Measurements from ENCODE around the gene LANCL2.

The LANCL2 gene

DNA sequence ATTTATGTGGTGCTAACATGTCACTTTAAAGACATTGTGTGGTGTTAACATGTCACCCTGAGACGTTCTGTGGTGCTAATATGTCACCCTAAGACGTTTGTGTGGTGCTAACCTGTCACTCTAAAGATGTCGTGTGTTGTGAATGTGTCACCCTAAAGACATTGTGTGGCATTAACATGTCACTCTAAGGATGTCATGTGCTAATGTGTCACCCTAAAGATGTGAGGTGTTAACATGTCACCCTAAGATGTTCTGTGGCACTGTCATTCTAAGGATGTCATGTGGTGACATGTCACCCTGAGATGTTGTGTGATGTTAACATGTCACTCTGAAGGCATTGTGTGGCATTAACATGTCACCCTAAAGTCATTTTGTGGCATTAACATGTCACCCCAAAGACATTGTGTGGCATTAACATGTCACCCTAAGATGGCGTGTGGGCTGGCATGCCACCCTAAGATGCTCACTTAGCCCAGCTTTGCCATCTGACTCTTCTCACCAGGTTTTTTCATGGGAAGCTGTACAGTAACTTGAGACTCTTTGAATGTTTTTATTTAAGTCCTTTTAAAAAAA, 45.6 kb downstream of the LANCL2 start:
- H3K4me1 ChIP-seq (ENCODE audit: insufficient read depth, low read length): no peaks in the 10 kb centered on the region
- H3K4me3 ChIP-seq (ENCODE audit: low read depth in 1 of 2, low read length in 2 of 2): no peak overlapping the region
- no peaks in the 10 kb centered on the region for H3K27me3 ChIP-seq (ENCODE audit: insufficient read depth, low read length, poor library complexity)
- ATAC-seq (ENCODE audit: insufficient read depth, low read depth) (no peak), DNase-seq (no peak)
- H3K9ac ChIP-seq (ENCODE audit: low read depth, low read length): no peak overlapping the region
- no peaks in the 10 kb centered on the region for H4K20me1 ChIP-seq (ENCODE audit: insufficient read depth, low read length)
- peaks cover 12% of the 10 kb centered on the region; the same call in 1 of the 2 replicates for H3K36me3 ChIP-seq (ENCODE audit: insufficient read depth, low read length)
- TF ChIP-seq, protein P1, sequence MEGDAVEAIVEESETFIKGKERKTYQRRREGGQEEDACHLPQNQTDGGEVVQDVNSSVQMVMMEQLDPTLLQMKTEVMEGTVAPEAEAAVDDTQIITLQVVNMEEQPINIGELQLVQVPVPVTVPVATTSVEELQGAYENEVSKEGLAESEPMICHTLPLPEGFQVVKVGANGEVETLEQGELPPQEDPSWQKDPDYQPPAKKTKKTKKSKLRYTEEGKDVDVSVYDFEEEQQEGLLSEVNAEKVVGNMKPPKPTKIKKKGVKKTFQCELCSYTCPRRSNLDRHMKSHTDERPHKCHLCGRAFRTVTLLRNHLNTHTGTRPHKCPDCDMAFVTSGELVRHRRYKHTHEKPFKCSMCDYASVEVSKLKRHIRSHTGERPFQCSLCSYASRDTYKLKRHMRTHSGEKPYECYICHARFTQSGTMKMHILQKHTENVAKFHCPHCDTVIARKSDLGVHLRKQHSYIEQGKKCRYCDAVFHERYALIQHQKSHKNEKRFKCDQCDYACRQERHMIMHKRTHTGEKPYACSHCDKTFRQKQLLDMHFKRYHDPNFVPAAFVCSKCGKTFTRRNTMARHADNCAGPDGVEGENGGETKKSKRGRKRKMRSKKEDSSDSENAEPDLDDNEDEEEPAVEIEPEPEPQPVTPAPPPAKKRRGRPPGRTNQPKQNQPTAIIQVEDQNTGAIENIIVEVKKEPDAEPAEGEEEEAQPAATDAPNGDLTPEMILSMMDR (IDR thresholded peaks at IDR 0.05; ENCODE audit: borderline replicate concordance, extremely low read depth, low read length, poor library complexity, severe bottlenecking): no peak
- no peak for TF ChIP-seq EZH2 (IDR thresholded peaks at IDR 0.05; ENCODE audit: borderline replicate concordance, low read depth, low read length, severe bottlenecking)
- H3K4me2 ChIP-seq (ENCODE audit: insufficient read depth, low read length): no peak overlapping the region
- no peak overlapping the region for H2AFZ ChIP-seq (ENCODE audit: low read depth, low read length)
- H3K79me2 ChIP-seq (ENCODE audit: insufficient read depth, low read length): no peaks in the 10 kb centered on the region
- no peak overlapping the region for H3K27ac ChIP-seq (ENCODE audit: low read length)
- no peaks in the 10 kb centered on the region for H3K9me3 ChIP-seq (ENCODE audit: insufficient read depth, low read length, severe bottlenecking)

DNA sequence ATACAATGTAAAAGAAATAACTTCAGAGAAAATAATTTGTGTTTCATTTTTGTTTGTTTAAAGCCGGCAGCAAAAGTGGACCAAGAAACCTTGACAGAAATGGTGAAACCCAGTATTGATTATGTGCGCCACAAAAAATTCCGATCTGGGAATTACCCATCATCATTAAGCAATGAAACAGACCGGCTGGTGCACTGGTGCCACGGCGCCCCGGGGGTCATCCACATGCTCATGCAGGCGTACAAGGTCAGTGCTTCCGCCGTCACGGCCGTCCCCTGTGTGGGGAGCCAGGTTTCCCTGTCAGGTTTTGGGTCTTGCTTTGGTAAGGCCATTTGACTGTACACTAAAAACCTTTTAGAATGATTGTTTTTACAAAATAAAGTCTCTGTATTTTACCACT, 46.7 kb downstream of the LANCL2 start:
- Histone ChIP-seq H3K9ac (ENCODE audit: low read depth, low read length) (no peak overlapping the region), H3K27me3 (ENCODE audit: insufficient read depth, low read length, poor library complexity) (no peaks in the 10 kb centered on the region), H2AFZ (ENCODE audit: low read depth, low read length) (no peak overlapping the region), H3K9me3 (ENCODE audit: insufficient read depth, low read length, severe bottlenecking) (no peaks in the 10 kb centered on the region), H3K27ac (ENCODE audit: low read length) (no peak overlapping the region), H3K4me2 (ENCODE audit: insufficient read depth, low read length) (no peak overlapping the region), H4K20me1 (ENCODE audit: insufficient read depth, low read length) (no peaks in the 10 kb centered on the region), H3K4me1 (ENCODE audit: insufficient read depth, low read length) (no peaks in the 10 kb centered on the region), H3K79me2 (ENCODE audit: insufficient read depth, low read length) (no peaks in the 10 kb centered on the region), H3K36me3 (ENCODE audit: insufficient read depth, low read length) (peaks cover 5% of the 10 kb centered on the region; the same call in 1 of the 2 replicates), H3K4me3 (ENCODE audit: low read depth in 1 of 2, low read length in 2 of 2) (no peak overlapping the region)
- ATAC-seq (ENCODE audit: insufficient read depth, low read depth) (no peak), DNase-seq (no peak)
- TF ChIP-seq, protein P1 (IDR thresholded peaks at IDR 0.05; ENCODE audit: borderline replicate concordance, extremely low read depth, low read length, poor library complexity, severe bottlenecking): no peak
- no peak for TF ChIP-seq EZH2 (IDR thresholded peaks at IDR 0.05; ENCODE audit: borderline replicate concordance, low read depth, low read length, severe bottlenecking)

DNA sequence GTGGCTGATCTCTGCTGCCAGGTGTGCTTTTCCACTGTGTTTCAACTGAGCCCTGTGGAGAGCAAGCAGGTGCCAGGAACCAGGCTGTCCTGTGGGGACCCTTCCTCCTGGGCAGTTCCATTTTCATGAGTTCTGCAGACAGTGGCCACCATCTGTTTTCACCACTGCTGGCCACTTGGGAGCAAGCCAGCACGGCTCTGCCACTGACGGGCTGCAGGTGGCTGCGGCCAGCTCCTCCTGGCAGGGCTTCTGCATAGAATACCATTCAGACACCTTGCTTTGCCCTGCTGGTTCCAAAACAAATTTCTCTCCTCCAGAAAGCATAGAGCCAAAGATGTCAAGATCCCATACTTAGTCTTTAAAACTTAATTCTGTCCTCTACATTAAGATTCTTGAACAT, 48.3 kb downstream of the LANCL2 start:
- Histone ChIP-seq H3K79me2 (ENCODE audit: insufficient read depth, low read length) (no peaks in the 10 kb centered on the region), H3K36me3 (ENCODE audit: insufficient read depth, low read length) (peaks cover 5% of the 10 kb centered on the region; the same call in 1 of the 2 replicates), H3K4me2 (ENCODE audit: insufficient read depth, low read length) (no peak overlapping the region), H2AFZ (ENCODE audit: low read depth, low read length) (no peak overlapping the region), H3K9me3 (ENCODE audit: insufficient read depth, low read length, severe bottlenecking) (no peaks in the 10 kb centered on the region), H3K9ac (ENCODE audit: low read depth, low read length) (no peak overlapping the region), H3K27ac (ENCODE audit: low read length) (no peak overlapping the region), H3K4me3 (ENCODE audit: low read depth in 1 of 2, low read length in 2 of 2) (no peak overlapping the region), H4K20me1 (ENCODE audit: insufficient read depth, low read length) (no peaks in the 10 kb centered on the region), H3K27me3 (ENCODE audit: insufficient read depth, low read length, poor library complexity) (no peaks in the 10 kb centered on the region), H3K4me1 (ENCODE audit: insufficient read depth, low read length) (no peaks in the 10 kb centered on the region)
- DNase-seq (no peak), ATAC-seq (ENCODE audit: insufficient read depth, low read depth) (no peak)
- TF ChIP-seq EZH2 (IDR thresholded peaks at IDR 0.05; ENCODE audit: borderline replicate concordance, low read depth, low read length, severe bottlenecking): no peak
- TF ChIP-seq, protein P1 (IDR thresholded peaks at IDR 0.05; ENCODE audit: borderline replicate concordance, extremely low read depth, low read length, poor library complexity, severe bottlenecking): no peak

Data from DND-41 (cell line).